ENCODE results near the gene PKHD1. TPM values are rescaled to one million over a fixed set of nuclear protein-coding genes. Genes with fewer than 3 reads are reported as not detected.

Gene PKHD1
- total RNA-seq, 4 donors from 2014 or later, result 0.16 to 0.60 (median 0.32) TPM

- Histone ChIP-seq H3K27me3 (no peaks in the 10 kb centered on the region), H3K27ac (no peak overlapping the region), H3K4me1 (no peaks in the 10 kb centered on the region), H3K36me3 (no peaks in the 10 kb centered on the region), H3K9me3 (no peaks in the 10 kb centered on the region), H3K4me3 (no peak overlapping the region)
- WGBS, 2 donors (ENCODE audit: low coverage in 1 of 2), result 85 to 100% methylated on average over 1 of the region's 1 CpG
- TF ChIP-seq POLR2A (IDR thresholded peaks at IDR 0.05), result no peak
- TF ChIP-seq CTCF (IDR thresholded peaks at IDR 0.05), result no peak
- TF ChIP-seq POLR2AphosphoS5 (IDR thresholded peaks at IDR 0.05), result no peak
- no peak for TF ChIP-seq EP300 (IDR thresholded peaks at IDR 0.05; ENCODE audit: low read depth)
- intact Hi-C loops (cut with DNase I; ENCODE audit: low total_unique reads) (no loop called here), in situ Hi-C loops (cut with MboI; ENCODE audit: low pct_ligation_motif_present in 1 of 4, low pct_unique_long_range_greater_than_20kb in 1 of 4, low sequenced_read_pairs in 3 of 4) (no loop called here)
- DNase-seq, result no peak
Measured at GRCh38 chr6:51827580-51827979, 259.8 kb downstream of the PKHD1 start.

- intact Hi-C loops (cut with DNase I; ENCODE audit: low total_unique reads), result no loop called here
- Histone ChIP-seq H3K4me3 (no peak overlapping the region), H3K27me3 (no peaks in the 10 kb centered on the region), H3K36me3 (no peaks in the 10 kb centered on the region), H3K4me1 (no peaks in the 10 kb centered on the region), H3K9me3 (no peaks in the 10 kb centered on the region), H3K27ac (no peak overlapping the region)
- TF ChIP-seq EP300 (IDR thresholded peaks at IDR 0.05; ENCODE audit: low read depth) (no peak), POLR2AphosphoS5 (IDR thresholded peaks at IDR 0.05) (no peak), CTCF (IDR thresholded peaks at IDR 0.05) (no peak), POLR2A (IDR thresholded peaks at IDR 0.05) (no peak)
- in situ Hi-C loops (cut with MboI; ENCODE audit: low pct_ligation_motif_present in 1 of 4, low pct_unique_long_range_greater_than_20kb in 1 of 4, low sequenced_read_pairs in 3 of 4), result no loop called here
- no peak for DNase-seq
Measured at GRCh38 chr6:51824940-51825339, 262.5 kb downstream of the PKHD1 start.

GRCh38 chr6:51820555-51820954, 266.9 kb downstream of the PKHD1 start:
- TF ChIP-seq EP300 (IDR thresholded peaks at IDR 0.05; ENCODE audit: low read depth), result no peak
- no peak for TF ChIP-seq POLR2AphosphoS5 (IDR thresholded peaks at IDR 0.05)
- DNase-seq, result no peak
- Histone ChIP-seq H3K9me3 (no peaks in the 10 kb centered on the region), H3K36me3 (no peaks in the 10 kb centered on the region), H3K27me3 (no peaks in the 10 kb centered on the region), H3K4me3 (no peak overlapping the region), H3K4me1 (no peaks in the 10 kb centered on the region), H3K27ac (no peak overlapping the region)
- intact Hi-C loops (cut with DNase I; ENCODE audit: low total_unique reads), result no loop called here
- in situ Hi-C loops (cut with MboI; ENCODE audit: low pct_ligation_motif_present in 1 of 4, low pct_unique_long_range_greater_than_20kb in 1 of 4, low sequenced_read_pairs in 3 of 4), result no loop called here

GRCh38 chr6:51818520-51819022, 268.8 kb downstream of the PKHD1 start:
- TF ChIP-seq EP300 (IDR thresholded peaks at IDR 0.05; ENCODE audit: low read depth) (no peak), POLR2AphosphoS5 (IDR thresholded peaks at IDR 0.05) (no peak), POLR2A (IDR thresholded peaks at IDR 0.05) (no peak), CTCF (IDR thresholded peaks at IDR 0.05) (no peak)
- no peak overlapping the region for H3K4me3 ChIP-seq

GRCh38 chr6:51817832-51818231, 269.6 kb downstream of the PKHD1 start:
- Histone ChIP-seq H3K27me3 (no peaks in the 10 kb centered on the region), H3K36me3 (no peaks in the 10 kb centered on the region), H3K4me3 (no peak overlapping the region), H3K4me1 (no peaks in the 10 kb centered on the region), H3K9me3 (no peaks in the 10 kb centered on the region), H3K27ac (no peak overlapping the region)
- in situ Hi-C loops (cut with MboI; ENCODE audit: low pct_ligation_motif_present in 1 of 4, low pct_unique_long_range_greater_than_20kb in 1 of 4, low sequenced_read_pairs in 3 of 4) (no loop called here), intact Hi-C loops (cut with DNase I; ENCODE audit: low total_unique reads) (no loop called here)
- 65 to 67% methylated on average over 4 to 7 of the region's 7 CpGs for WGBS, 2 donors (ENCODE audit: low coverage in 1 of 2)
- no peak for TF ChIP-seq EP300 (IDR thresholded peaks at IDR 0.05; ENCODE audit: low read depth)
- no peak for TF ChIP-seq POLR2A (IDR thresholded peaks at IDR 0.05)
- no peak for TF ChIP-seq CTCF (IDR thresholded peaks at IDR 0.05)
- no peak for TF ChIP-seq POLR2AphosphoS5 (IDR thresholded peaks at IDR 0.05)
- no peak for DNase-seq

More at GRCh38 chr6:51818520-51819022, 268.8 kb downstream of the PKHD1 start:
- intact Hi-C loops (cut with DNase I; ENCODE audit: low total_unique reads), result no loop called here
- DNase-seq, result no peak
- Histone ChIP-seq H3K4me1 (no peaks in the 10 kb centered on the region), H3K27ac (no peak overlapping the region), H3K27me3 (no peaks in the 10 kb centered on the region), H3K9me3 (no peaks in the 10 kb centered on the region), H3K36me3 (no peaks in the 10 kb centered on the region)
- WGBS, 2 donors (ENCODE audit: low coverage in 1 of 2), result 53 to 54% methylated on average over 6 of the region's 6 CpGs
- in situ Hi-C loops (cut with MboI; ENCODE audit: low pct_ligation_motif_present in 1 of 4, low pct_unique_long_range_greater_than_20kb in 1 of 4, low sequenced_read_pairs in 3 of 4), result no loop called here
